GM19035 (cell line): ENCODE results near the gene SEMA3G.

ENCODE experiments used
- ATAC-seq: cut with Tn5 transposase; IDR thresholded peaks from one replicate; pipeline ENCODE4 v1.9.1; 2021; ENCODE audit not compliant: unreplicated experiment

Gene SEMA3G

DNA sequence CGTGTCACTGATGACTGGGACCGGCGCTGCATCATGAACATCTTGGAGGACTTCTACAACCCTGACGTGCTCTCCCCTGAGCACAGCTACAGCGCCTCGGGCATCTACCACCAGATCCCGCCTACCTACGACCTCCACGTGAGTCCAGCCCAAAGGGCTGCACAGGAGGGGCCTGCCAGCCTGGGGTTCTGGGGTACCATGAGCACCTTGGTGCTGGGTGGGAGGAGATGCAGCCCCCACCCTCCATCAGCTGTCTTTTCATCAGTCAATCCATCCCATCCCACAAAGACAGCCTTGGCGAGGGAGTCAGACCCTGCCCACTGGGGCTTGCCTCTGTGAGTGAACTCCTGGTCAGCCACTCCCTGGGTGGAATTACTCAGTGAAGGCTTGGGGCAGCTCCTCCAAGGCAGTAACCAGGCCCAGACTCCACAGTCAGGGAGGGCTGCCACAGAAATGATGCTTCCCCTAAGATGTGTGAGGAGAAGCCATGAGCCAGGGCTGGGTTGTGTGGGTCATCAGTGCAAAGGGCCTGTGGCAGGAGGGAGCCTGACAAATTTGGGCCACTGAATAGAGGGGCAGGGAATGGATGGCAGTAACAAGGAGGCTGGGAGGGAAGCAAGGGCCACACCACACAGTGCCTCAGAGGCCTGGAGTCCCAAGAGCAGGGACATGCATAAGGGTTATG, 47.9 kb downstream of the SEMA3G start:
- ATAC-seq, result no peak

DNA sequence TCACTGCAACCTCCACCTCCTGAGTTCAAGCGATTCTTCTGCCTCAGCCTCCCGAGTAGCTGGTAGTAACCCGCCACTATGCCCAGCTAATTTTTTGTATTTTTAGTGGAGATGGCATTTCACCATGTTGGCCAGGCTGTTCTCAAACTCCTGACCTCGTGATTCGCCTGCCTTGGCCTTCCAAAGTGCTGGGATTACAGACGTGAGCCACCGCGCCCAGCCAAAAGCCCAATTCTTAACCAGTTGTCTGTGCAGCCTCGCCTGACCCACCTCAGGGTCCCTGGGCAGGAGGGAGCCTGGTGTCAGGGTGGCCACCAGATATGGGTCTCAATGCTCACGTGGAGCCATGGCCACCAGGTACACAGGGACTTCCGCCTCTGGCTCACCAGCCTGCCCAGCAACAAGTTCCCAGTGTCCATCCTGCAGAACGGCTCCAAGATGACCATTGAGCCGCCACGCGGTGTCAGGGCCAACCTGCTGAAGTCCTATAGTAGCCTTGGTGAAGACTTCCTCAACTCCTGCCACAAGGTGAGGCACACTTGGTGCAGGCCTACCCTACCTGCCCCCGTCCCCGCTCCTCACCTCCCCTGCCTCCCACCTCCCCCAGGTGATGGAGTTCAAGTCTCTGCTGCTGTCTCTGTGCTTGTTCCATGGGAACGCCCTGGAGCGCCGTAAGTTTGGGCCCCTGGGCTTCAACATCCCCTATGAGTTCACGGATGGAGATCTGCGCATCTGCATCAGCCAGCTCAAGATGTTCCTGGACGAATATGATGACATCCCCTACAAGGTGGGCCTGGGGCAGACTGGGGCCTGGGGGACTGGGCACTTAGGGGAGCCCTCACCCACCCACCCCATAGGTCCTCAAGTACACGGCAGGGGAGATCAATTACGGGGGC, 48.6 kb downstream of the SEMA3G start:
- ATAC-seq, result no peak

DNA sequence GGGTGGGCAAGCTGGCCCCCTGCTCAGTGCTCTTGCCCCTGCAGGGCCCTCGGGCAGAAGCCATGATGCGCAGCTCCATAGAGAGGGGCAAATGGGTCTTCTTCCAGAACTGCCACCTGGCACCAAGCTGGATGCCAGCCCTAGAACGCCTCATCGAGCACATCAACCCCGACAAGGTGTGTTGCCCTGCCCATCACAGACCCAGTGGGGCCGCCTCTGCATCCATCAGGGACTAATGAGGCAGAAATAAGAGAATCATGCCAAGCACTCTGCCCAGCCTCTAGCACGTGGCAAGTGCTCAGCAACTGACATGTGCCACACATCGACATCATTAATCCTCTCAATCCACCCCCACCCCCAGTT, 49.4 kb downstream of the SEMA3G start:
- no peak for ATAC-seq

DNA sequence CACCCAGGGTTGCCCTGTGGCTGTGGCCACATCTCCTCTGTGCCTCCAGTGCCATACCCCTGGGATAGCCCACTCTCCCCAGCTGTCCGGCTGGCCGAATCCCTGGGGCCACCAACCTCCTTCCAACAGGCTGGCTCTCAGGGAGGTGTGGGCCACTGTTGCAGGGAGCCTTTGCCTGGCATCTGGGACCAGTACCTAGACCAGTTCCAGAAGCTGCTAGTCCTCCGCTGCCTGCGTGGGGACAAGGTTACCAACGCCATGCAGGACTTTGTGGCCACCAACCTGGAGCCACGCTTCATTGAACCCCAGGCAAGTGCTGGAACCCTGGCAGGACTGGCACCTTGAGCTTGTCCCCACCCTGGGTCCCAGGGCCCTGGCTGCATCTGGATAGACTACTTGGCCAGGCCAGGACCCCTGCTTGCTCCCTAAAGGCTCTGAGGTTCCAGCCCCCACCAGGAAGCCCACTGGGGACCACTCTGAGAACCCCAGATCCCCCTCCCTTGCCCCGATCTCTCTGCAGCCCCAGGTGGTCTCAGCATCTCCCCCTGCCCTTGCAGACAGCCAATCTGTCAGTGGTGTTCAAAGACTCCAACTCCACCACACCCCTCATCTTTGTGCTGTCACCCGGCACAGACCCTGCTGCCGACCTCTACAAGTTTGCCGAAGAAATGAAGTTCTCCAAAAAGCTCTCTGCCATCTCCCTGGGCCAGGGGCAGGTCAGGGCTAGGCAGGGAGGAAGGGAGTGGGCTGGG, 50.0 kb downstream of the SEMA3G start:
- no peak for ATAC-seq

DNA sequence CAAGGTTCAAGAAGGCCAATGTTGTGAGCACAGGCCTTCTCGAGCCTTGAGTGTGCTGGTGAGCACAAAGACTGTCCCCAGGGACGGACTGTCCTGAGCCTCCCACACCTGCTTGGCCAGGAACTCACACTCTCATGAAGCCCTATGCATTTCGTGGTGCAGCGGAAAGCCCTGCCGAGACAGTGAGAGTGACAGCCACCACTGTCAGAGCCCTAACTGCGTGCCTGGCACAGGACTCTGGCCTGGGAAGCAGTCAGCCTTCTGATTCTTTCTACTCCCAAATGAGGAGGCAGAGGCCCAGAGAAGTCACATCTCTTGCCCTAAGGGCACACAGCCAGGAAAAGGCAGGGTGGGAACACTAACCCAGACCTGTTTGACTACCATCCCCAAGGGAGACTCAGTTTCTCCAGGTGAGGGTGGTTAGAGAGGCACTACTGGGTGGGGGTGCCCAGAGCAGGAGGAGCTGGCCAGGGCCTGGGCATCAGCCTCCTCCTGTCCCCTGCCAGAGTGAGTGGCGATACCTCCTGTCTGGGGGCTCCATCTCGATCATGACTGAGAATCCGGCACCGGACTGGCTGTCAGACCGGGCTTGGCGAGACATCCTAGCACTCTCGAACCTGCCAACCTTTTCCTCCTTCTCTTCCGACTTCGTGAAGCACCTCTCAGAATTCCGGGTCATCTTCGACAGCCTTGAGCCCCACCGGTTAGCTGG, 50.8 kb downstream of the SEMA3G start:
- no peak for ATAC-seq

DNA sequence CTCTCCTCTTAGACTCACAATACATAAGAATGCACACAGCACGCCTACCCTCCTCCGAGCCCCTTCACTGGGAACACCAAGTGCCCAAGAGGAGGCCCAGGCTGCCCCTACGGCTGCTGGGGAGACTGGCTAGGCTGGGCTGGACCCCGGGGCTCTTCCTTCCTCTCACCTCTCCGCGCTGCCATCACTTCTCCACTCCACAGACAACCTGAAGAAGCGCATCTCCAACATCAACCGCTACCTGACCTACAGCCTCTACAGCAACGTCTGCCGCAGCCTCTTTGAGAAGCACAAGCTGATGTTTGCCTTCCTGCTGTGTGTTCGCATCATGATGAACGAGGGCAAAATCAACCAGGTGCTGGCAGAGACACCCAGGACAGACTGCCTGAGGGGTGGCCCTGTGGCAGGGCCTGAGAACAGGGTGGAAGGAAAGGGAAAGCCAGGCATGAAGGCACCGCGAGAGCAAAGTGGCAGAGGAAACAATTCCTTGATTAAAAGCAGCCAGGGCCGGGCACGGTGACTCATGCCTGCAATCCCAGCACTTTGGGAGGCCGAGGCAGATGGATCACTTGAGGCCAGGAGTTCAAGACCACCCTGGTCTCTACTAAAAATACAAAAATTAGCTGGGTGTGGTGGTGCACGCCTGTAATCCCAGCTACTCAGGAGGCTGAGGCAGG, 51.6 kb downstream of the SEMA3G start:
- ATAC-seq, result no peak

DNA sequence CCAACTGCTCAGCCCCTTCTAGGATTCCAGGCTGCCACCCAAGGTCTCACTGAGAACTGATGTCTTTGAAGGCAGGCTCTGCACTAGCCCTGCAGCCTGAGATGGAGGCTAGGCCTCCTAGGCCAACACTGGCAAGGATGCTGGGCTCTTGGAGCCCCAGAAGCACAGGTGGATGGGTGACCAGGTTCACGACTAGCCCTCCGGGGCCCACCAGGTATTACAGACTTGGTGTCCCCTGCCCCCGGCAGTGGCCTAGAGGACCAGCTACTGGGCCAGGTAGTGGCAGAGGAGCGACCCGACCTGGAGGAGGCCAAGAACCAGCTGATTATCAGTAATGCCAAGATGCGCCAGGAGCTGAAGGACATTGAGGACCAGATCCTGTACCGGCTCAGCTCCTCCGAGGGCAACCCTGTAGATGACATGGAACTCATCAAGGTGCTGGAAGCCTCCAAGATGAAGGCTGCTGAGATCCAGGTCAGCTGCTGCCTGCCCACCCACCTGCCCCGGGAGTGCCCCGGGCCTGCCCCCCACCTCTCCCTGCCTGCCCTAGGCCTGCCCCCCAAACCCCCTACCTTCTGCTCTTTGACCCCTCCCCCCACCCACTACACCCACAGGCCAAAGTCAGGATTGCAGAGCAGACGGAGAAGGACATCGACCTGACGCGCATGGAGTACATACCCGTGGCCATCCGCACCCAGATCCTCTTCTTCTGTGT, 52.5 kb downstream of the SEMA3G start:
- ATAC-seq, result no peak

DNA sequence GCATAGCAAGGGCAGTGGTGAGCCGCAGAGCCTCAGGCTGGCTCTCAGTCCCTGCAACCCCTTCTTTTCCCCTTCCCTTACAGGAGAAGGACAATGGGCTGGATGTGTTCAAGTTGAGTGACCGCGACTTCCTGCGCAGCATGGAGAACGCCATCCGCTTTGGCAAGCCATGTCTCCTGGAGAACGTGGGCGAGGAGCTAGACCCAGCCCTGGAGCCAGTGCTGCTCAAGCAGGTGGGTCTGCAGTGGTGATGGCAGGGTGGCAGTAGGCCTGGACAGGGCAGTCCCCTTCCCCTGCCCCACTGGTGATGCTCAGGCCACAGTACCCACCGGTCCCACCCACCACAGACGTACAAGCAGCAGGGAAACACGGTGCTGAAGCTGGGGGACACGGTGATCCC, 53.8 kb downstream of the SEMA3G start:
- no peak for ATAC-seq

DNA sequence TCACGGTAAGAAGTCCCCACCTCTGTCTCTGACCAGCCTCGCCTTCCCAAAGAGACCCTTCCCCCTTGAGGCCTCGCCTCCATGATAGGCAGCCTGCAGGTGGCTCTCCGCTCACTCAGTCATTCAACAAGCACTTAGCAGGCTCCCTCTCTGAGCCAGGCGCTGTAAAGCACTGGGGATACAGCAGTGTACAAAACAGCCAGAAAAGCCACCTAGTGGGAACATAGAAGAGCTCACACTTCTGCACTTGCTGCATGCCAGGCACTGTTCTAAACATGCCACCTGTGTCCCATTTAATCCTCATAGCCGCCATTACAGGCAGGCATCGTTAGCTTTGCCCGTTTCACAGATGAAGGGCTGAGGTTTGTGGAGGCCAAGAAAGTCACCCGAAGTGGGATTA, 56.0 kb downstream of the SEMA3G start:
- no peak for ATAC-seq

DNA sequence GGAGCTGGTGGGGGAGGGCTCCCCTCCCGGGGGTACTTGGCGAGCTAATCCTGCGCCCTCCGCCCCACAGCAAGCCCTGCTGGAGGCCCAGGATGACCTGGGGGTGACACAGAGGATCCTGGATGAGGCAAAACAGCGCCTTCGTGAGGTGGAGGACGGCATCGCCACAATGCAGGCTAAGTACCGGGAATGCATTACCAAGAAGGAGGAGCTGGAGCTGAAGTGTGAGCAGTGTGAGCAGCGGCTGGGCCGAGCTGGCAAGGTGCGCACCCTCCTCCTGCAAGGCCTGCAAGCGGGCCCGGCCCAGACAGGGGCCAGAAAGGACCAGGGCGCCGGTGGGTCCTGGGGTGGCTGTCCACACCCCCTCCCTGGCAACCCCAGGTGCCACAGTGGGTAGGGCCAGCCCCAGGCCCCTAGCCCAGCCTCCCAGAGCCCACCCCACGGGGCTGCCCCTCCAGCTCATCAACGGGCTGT, 56.5 kb downstream of the SEMA3G start:
- no peak for ATAC-seq

DNA sequence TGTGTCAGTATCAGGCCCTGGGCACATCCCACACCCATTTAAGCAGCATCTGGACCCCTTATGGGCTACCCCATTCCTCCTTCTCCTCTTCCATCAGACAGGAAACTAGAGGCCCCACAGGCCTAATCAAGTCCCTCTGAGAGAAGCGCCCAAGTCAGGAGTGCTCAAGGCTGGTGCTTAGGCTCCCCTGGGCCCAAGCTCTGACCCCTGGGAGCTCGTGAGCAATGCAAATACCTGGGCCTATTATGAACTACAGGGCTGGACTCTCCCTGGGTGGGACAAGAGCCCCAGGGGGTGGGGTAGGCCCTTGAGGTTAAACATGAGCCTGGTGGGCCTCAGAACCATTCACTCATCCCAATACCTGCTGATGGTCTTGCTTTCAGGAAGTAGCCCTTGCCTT, 57.4 kb downstream of the SEMA3G start:
- no peak for ATAC-seq

DNA sequence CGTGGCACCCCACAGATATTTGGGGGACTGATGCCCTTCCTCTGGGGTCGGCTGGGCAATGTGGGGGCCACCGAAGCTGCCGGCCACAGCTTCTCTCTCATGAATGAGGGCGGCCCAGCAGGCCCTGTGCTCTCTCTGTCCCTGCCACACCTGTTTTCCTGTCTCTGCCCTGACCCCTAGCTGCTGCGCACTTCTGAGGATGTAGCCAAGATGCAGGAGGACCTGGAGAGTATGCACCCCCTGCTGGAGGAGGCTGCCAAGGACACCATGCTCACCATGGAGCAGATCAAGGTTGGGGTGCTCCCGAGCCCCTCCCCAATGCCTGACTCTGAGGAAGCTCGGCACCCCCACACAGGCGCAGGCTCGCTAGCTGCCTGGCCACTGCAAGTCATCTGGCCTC, 59.7 kb downstream of the SEMA3G start:
- no peak for ATAC-seq

DNA sequence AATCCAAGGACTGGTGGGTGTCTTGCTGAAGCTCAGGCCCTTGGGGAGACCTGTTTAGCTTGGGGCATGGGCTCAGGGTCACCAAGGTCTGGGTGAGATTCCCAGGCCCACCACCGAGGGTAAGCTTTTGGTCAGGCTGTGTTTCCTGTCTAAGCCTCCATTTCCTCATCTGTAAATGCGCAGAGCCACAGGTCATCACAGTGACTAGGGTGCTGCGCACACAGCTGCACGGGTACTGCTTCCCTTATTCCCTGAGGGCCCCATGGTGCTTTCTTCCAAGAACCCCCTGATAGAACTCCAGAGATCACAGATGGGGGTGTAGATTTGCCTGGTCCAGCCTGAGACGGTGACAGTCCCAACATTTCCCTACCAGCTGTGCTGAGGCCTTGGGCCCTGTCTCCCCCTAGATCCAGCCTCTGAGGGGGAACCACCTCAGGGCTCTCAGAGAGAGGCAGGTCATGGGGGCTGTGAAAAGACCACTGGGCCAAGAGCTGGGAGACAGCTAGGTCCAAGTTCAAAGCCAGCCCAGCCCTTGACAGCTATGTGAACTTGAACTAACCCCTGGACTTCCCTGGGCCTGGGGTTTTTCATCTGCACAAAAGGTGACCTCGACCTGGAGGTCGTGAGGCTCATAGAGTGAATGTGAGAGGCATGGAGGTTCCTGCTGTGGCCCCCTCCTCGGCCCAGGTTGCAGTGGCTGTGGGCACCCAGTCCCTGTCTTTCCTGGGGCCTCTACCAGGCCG, 60.7 kb downstream of the SEMA3G start:
- no peak for ATAC-seq

DNA sequence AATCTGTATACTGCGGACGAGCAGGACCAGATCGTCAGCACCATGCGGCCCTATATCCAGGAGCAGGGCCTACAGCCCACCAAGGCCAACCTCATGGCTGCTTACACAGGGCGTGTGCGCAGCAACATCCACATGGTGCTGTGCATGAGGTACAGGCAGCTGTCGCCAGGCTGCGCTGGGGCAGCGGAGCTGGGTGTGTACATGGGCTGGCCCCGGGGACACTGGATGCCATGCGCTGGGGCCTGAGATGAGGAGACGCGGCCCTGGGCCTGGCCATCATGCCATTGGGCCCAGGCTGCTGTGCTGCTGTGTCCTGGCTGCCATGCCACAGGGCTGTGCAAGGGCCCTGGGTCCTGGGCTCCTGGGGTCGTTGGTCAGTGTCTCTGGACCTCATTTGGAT, 61.5 kb downstream of the SEMA3G start:
- no peak for ATAC-seq
